Breast epithelium (tissue), 3 donors: ENCODE results near the gene HDAC1.

Experiments
- CTCF ChIP-seq, 3 donors: fragments of 450-650 bp; IDR thresholded peaks; one replicate each; pipeline ENCODE4 v1.5.1; 2016 to 2017; ENCODE audit warnings: antibody characterized with exemption in 3 of 3, mild to moderate bottlenecking in 3 of 3, moderate library complexity in 3 of 3
- POLR2A ChIP-seq: fragments of 450-650 bp; IDR thresholded peaks from one replicate; pipeline ENCODE4 v1.6.1; 2016; ENCODE audit warnings: antibody characterized with exemption, mild to moderate bottlenecking, moderate library complexity

- TF ChIP-seq CTCF (IDR thresholded peaks at IDR 0.05), result no peak
- no peak for TF ChIP-seq POLR2A
Measured at GRCh38 chr1:32286763-32287162, 5.1 kb upstream of the HDAC1 start.
